ENCODE data around the gene FTSJ1. TPM values are rescaled to one million over a fixed set of nuclear protein-coding genes. Genes with fewer than 3 reads are reported as not detected.

FTSJ1 gene
- total RNA-seq, 2 donors from 2014 or later: 36.6 to 43.3 TPM

DNA sequence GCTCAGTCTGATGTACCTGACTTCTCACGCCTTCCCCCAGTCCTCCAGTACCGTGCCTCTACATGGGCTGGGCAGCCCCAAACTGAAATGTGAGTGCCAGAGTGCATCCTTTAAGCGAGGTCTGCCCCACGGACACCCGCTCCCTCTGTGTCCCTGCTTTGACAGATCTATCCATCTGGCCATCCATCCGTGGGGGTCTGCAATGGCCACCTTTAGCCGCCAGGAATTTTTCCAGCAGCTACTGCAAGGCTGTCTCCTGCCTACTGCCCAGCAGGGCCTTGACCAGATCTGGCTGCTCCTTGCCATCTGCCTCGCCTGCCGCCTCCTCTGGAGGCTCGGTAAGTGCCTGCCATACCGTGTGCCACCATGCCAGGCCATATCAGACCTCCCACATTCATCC lies 33.6 kb downstream of the FTSJ1 start:
- DNase-seq (ENCODE audit: low spot score): no peak
- peaks cover 0 to 9% of the 10 kb centered on the region in 2 donors for H3K4me1 ChIP-seq
- no peaks in the 10 kb centered on the region for H3K9me3 ChIP-seq
- H3K27me3 ChIP-seq: no peaks in the 10 kb centered on the region
- H3K4me3 ChIP-seq: peak overlapping the region; percentile 60 to 72
- no peaks in the 10 kb centered on the region for H3K36me3 ChIP-seq
- TF ChIP-seq, protein P1, sequence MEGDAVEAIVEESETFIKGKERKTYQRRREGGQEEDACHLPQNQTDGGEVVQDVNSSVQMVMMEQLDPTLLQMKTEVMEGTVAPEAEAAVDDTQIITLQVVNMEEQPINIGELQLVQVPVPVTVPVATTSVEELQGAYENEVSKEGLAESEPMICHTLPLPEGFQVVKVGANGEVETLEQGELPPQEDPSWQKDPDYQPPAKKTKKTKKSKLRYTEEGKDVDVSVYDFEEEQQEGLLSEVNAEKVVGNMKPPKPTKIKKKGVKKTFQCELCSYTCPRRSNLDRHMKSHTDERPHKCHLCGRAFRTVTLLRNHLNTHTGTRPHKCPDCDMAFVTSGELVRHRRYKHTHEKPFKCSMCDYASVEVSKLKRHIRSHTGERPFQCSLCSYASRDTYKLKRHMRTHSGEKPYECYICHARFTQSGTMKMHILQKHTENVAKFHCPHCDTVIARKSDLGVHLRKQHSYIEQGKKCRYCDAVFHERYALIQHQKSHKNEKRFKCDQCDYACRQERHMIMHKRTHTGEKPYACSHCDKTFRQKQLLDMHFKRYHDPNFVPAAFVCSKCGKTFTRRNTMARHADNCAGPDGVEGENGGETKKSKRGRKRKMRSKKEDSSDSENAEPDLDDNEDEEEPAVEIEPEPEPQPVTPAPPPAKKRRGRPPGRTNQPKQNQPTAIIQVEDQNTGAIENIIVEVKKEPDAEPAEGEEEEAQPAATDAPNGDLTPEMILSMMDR (IDR thresholded peaks at IDR 0.05): no peak
- no peak overlapping the region for H3K27ac ChIP-seq

DNA sequence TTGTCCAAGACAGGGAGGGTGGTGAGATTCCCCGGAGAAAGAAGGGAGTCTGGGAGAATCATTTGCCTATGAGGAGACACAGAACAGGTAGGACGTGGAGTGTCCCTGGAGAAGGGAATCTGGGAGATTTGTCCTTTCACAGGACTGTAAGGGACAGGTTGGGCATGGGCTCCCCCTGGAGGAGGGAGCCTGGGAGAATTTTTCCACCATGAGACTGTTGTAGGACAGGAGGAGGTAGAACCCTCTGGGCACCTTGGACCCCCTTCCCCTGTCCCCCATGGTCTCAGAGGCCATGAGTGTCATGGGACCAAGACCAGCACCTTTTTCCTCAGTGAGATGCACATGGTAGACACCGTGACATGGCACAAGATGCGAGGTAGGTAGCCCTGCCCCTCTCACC lies 35.6 kb downstream of the FTSJ1 start:
- H3K9me3 ChIP-seq: no peaks in the 10 kb centered on the region
- no peak overlapping the region for H3K27ac ChIP-seq
- DNase-seq (ENCODE audit: low spot score): no peak
- no peaks in the 10 kb centered on the region for H3K36me3 ChIP-seq
- TF ChIP-seq, protein P1 (IDR thresholded peaks at IDR 0.05): peak in 1 of 2 donors; percentile 33
- peaks cover 0 to 9% of the 10 kb centered on the region in 2 donors for H3K4me1 ChIP-seq
- no peak overlapping the region for H3K4me3 ChIP-seq
- H3K27me3 ChIP-seq: no peaks in the 10 kb centered on the region

DNA sequence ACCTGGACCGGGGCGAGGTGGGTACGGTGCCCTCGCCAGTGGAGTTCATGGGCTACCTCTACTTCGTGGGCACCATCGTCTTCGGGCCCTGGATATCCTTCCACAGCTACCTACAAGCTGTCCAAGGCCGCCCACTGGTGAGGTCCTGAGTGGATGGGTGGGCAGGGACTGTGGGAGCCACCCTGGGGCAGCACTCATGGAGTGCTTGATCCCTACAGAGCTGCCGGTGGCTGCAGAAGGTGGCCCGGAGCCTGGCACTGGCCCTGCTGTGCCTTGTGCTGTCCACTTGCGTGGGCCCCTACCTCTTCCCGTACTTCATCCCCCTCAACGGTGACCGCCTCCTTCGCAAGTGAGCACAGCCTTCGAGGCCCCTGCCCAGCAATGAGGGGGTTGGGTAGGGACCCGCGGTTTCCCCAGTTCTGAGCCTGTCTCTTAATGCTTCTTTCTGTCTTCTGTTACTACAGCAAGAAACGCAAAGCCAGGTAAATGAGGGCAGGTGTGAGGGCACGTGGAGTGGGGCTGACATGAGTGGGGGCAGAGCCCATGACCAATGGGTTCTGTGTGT lies 36.5 kb downstream of the FTSJ1 start:
- no peaks in the 10 kb centered on the region for H3K9me3 ChIP-seq
- H3K27ac ChIP-seq: no peak overlapping the region
- no peaks in the 10 kb centered on the region for H3K27me3 ChIP-seq
- DNase-seq (ENCODE audit: low spot score): no peak
- peaks cover 0 to 9% of the 10 kb centered on the region in 2 donors for H3K4me1 ChIP-seq
- H3K36me3 ChIP-seq: no peaks in the 10 kb centered on the region
- H3K4me3 ChIP-seq: no peak overlapping the region
- TF ChIP-seq, protein P1 (IDR thresholded peaks at IDR 0.05): no peak

DNA sequence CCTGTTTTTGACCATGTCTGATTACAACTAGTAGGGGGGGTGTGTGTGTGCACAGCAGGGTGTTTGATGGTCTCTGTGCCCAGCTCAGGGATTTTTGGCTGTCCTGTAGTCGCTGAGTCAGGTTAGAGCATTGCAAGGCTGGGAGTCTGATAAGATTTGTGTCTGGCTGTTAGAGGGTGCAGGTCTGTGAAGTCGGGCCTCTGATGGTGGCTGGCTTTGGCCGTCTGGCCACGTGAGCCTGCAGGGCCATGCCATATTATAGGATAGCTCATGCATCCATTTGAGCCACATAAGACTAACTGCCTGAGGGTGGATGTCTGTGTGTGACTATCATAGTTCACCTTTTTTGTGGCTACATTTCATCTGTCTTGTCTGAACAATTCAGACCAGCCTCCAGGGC lies 37.7 kb downstream of the FTSJ1 start:
- TF ChIP-seq, protein P1 (IDR thresholded peaks at IDR 0.05): no peak
- Histone ChIP-seq H3K4me3 (no peak overlapping the region), H3K27ac (no peak overlapping the region), H3K9me3 (no peaks in the 10 kb centered on the region), H3K27me3 (no peaks in the 10 kb centered on the region), H3K4me1 (peaks cover 0 to 4% of the 10 kb centered on the region in 2 donors), H3K36me3 (no peaks in the 10 kb centered on the region)
- DNase-seq (ENCODE audit: low spot score): no peak

DNA sequence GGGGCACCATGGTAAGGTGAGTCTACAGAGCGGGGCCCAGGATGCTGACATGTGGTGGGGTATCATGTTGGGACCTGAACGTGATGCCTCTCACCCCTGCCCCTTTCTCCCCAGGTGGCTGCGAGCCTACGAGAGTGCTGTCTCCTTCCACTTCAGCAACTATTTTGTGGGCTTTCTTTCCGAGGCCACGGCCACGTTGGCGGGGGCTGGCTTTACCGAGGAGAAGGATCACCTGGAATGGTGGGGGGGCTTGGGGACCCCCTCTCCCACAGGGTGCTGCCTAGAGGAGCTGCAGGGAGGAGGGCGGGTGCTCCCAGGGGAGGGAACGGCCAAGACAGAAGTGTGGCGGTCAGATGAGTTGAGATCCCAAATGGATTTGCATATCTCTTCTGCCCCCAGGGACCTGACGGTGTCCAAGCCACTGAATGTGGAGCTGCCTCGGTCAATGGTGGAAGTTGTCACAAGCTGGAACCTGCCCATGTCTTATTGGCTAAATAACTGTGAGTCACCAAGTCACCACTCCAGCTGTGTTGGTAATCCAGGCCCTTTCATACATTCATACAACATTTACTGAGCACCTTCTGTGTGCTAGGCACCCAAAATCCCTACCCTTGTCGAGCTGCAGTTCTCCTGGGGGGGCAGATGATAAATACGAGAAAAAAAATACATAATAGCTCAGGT lies 38.3 kb downstream of the FTSJ1 start:
- H3K4me1 ChIP-seq: peaks cover 0 to 4% of the 10 kb centered on the region in 2 donors
- no peaks in the 10 kb centered on the region for H3K9me3 ChIP-seq
- no peaks in the 10 kb centered on the region for H3K27me3 ChIP-seq
- no peak overlapping the region for H3K4me3 ChIP-seq
- DNase-seq (ENCODE audit: low spot score): no peak
- no peak overlapping the region for H3K27ac ChIP-seq
- H3K36me3 ChIP-seq: no peaks in the 10 kb centered on the region
- TF ChIP-seq, protein P1 (IDR thresholded peaks at IDR 0.05): no peak
